Activated CD4-positive, CD25-positive, alpha-beta regulatory T cell treated with anti-CD3 and anti-CD28 coated beads, Interleukin-2, amount 50 U/mL, for 72 hours (primary cell): ENCODE data around the gene MIPOL1.
"Not testable (repeated sequence)": the region's sequence is repeated elsewhere in the genome, so short reads cannot be mapped to it uniquely, and the experiment has no call there.

ENCODE experiments used
- DNase-seq: peaks from one replicate; pipeline ENCODE4 v3.0.0; 2021

Gene MIPOL1

DNA sequence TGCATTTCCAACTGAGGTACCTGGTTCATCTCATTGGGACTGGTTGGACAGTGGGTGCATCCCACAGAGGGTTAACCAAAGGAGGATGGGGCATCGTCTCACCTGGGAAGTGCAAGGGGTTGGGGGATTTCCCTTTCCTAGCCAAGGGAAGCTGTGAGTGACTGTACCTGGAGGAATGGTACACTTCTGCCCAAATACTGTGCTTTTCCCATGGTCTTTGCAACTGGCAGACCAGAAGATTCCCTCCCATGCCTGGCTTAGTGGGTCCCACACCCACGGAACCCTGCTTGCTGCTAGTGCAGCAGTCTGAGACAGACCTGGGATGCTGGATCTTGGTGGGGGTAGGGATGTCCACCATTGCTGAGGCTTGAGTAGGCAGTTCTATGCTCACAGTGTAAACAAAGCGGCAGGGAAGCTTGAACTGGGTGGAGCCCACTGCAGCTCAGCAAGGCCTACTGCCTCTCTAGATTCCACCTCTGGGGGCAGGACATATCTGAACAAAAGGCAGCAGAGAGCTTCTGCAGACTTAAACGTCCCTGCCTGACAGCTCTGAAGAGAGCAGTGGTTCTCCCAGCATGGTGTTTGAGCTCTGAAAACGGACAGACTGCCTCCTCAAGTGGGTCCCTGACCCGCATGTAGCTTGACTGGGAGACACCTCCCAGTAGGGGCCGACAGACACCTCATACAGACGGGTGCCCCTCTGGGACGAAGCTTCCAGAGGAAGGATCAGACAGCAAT lies 9.7 kb upstream of the MIPOL1 start:
- DNase-seq: not testable (repeated sequence)

DNA sequence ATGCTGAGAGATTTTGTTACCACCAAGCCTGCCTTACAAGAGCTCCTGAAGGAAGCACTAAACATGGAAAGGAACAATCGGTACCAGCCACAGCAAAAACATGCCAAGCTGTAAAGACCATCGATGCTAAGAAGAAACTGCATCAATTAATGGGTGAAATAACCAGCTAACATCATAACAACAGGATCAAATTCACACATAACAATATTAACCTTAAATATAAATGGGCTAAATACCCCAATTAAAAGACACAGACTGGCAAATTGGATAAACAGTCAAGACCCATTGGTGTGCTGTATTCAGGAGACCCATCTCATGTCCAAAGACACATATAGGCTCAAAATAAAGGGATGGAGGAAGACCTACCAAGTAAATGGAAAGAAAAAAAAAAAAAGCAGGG lies 8.0 kb upstream of the MIPOL1 start:
- DNase-seq: not testable (repeated sequence)

DNA sequence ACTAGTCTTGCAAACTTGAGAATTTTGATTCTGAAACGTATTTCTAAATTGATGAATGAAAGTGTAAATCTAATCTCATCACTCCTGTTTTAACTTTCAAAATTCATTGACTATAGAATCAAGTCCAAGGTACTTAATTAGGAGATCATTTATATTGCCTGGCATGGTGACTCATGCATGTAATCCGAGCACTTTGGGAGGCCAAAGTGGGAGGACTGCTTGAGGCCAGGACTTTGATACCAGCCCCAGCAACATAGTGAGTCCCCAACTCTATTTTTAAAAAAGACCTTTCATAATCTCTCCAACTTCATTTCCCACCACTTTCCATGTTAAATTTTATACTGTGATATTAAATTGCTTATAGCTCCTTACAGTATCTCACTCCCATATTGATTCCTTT lies 3.0 kb upstream of the MIPOL1 start:
- no peak for DNase-seq

DNA sequence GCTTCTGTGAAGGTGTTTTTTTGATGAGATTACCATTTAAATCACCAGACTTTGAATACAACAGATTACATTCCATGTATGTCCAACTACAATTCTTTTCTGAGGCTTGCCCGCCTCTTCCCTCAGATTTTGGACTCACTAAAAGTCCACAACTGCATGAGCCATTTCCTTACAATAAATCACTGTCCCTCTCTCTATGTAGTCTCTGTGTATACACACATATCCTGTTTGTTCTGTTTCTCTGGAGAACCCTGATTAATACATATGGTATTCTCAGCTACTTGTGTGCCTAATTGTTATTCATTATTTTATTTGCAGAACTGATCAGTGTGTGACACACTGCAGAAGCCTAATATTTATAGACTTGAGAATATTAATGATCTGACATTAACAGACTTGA lies 2.4 kb upstream of the MIPOL1 start:
- DNase-seq: no peak

DNA sequence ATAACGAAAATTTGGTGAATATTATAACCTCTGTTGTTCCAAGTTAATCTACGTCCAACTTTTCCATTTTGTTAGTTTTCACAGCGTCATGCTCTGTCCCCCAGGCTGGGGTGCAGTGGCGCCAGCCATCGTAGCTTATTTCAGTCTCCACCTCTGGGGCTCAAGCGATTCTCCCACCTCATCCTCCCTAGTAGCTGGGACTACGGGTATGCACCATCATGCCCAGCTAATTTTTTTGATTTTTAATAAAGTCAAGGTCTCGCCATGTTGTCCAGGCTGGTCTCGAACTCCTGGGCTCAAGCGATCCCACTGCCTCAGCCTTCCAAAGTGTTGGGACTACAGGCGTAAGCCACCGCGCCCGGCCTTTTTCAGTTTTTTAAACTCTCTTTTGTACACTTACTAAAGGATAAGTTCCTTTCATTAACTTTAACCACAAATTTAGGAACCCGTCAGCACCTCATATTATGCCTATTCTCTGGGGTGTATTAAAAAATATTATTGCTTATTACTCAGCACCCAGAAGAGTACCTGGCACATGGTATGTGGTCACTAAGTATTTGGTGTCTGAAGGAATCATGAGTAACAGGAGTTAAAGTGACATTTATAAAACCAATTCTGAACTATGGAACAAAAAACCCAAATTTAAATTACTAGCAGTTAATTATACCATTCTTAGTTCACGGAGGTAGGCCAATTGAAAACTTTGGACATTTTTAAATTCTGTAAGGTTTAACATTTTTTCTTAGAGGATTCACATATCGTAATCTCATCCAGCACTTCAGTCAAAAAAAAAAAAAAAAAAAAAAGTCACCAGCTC lies 925 bp upstream of the MIPOL1 start:
- no peak for DNase-seq

DNA sequence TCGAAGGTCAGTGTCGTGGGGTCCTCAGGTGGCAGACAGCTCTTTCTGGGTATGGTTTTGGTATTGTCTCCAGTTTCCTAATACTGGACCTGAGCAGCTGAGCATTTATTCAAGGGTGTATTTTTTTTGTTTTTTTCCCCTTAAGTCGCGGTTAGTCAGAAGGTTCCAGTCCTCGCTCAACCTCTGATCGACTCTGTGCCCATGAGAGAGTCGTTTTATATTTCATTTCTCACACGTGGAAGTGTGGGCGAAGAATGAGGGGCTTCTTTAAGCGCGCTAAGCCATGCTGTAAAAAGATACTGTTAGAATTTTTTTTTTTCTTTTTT lies 499 bp downstream of the MIPOL1 start:
- no peak for DNase-seq

DNA sequence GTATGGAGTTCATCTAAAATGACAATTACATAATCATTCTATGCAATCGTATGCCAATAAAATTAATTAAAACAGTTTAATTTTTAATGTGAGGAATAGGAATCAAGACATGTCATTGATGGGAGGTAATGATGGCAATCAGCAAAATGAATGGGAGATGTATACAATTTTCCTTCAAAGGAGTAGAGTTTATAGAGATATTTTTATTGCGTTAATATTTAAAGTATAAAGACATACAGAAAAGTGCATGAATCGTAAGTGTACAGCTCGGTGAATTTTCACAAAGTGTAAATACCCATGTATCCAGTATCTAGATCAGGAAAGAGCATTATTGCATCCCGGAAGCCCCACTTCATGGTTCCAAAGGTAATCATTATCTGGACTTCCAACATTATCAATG lies 1.2 kb downstream of the MIPOL1 start:
- DNase-seq: no peak

DNA sequence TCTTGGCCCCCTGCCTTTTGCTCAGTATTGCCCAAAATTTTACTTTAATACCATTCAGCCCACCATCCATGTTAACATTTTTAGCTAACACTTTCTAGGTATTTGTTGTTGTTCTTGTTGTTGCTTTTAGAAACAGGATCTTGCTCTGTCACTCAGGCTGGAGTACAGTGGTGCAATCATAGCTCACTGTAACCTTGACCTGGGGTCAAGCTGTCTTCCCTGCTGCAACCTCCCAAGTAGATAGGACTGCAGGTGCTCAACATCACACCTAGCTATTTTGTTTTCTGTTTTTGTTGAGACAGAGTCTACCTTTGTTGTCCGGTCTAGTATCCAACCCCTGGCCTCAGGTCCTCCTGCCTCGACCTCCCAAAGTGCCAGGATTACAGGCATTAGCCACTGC lies 4.0 kb downstream of the MIPOL1 start:
- no peak for DNase-seq

DNA sequence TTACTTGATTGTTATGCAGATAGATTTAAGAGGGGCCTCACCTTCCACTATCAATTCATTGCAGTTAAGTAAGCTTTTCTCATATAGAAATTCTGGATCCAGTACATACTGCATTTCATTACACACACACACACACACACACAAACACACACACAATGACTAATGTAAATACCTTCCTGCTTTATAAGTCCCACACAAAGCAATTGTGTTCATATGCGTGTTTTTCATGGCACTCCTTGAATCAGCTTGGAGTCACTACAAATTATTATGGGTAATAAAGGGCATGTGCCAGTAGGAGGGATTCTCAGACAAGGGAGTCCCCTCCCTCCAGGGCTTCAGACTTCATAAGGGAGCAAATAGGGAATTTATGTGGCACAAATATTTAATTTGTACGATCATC lies 4.5 kb downstream of the MIPOL1 start:
- no peak for DNase-seq

DNA sequence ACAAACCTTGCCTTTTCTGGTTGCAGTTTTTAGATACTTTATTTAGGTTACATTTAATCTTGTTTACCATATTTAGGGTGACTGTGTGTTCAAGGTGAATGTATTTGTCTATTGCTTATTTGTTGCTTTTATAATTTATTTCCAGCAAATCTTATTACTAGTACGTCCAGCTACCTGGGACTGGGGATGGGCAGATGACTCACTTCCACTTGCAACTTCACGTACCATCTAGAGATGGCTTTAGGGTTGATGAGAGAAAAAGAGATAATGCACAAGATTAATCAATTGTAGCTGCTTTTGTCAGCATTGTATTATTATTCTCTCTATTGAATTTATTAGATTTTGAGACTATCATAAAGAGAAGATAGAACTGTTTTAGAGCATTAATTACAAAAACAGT lies 5.1 kb downstream of the MIPOL1 start:
- DNase-seq: no peak

DNA sequence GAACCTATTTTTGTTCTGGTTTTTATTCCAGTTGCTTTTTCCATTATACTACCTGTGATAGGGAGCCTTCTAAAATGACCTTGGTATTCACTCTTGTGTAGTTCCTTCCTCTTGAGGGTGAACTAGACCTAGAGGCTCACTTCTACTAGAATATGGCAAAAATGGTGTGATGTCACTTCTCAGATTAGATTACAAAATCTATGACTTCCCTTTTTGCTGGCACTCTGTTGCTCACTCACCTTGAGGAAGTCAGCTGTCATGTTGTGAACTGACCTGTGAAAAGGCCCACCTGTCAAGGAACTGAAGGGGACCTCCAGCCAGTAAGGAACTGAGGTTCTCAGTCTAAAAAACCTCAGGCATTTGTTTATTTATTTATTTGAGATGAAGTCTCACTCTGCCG lies 5.7 kb downstream of the MIPOL1 start:
- DNase-seq: no peak

DNA sequence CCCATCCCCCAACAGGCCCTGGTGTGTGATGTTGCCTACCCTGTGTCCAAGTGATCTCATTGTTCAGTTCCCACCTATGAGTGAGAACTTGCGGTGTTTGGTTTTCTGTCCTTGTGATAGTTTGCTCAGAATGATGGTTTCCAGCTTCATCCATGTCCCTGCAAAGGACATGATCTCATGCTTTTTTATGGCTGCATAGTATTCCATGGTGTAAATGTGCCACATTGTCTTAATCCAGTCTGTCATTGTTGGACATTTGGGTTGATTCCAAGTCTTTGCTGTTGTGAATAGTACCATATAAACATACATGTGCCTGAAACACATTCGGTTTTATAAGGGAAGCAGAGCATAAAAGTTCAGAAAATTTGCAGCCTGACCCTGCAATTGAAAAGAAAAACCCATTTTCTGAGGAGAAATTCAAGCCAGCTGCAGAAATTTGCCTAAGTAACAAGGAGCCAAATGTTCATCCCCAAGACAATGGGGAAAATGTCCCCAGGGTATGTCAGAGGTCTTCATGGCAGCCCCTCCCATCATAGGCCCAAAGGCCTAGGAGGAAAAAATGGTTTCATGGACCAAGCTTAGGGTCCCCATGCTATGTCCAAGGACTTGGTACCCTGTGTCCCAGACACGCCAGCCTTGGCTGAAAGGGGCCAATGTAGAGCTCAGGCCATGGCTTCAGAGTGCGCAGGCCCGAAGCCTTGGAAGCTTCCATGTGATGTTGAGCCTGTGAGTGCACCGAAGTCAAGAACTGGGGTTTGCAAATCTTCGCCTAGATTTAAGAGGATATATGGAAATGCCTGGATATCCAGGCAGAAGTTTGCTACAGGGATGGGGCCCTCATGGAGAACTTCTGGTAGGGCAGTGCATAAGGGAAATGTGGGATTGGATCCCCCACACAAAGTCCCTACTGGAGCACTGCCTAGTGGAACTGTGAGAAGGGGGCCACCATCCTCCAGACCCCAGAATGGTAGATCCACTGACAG lies 8.2 kb downstream of the MIPOL1 start:
- not testable (repeated sequence) for DNase-seq

DNA sequence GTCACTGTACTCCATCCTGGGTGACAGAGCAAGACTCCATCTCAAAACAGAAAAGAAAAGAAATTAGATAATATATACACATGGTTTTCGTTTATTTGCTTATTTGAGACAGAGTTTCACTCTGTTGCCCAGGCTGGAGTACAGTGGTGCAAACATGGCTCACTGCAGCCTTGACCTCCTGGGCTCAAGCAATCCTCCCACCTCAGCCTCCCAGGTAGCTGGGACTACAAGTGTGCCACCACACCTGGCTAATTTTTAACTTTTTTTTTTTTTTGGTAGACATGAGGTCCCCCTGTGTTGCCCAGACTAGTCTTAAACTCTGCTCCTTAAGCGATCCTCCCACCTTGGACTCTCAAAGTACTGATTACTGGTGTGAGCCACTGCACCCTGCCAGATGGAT lies 11.9 kb downstream of the MIPOL1 start:
- not testable (repeated sequence) for DNase-seq

DNA sequence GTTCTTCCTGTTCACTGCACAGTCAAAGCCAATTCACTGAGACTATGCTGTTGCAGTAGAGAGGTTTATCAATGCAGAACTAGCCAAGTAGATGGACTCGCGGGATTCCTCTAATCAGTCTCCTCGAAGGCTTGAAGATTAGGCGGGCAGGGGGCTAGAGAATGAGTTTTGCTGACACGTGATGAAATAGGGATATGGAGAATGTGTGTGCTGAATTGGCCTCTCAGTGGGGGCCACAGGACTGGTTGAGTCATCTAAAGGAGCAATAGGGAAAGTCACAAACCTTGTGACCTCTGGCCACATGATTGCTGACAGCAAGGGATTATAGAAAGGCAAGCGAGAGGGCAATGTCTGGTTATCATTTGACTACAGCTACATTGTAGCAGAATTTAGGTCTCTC lies 12.7 kb downstream of the MIPOL1 start:
- no peak for DNase-seq

DNA sequence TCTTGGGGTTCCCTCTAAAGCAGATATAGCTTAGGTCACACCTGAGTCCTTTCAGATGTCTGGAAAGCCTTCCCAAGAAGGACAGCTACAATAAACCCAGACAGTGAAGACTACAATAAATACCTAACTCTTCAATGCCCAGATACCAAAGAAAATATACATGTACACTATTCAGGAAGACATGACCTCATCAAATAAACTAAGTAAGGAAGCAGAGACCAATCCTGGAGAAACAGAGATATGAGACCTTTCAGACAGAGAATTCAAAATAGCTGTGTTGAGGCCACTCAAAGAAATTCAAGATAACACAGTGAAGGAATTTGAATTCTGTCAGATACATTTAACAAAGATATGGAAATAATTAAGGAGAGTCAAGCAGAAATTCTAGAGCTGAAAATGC lies 15.3 kb downstream of the MIPOL1 start:
- DNase-seq: no peak

DNA sequence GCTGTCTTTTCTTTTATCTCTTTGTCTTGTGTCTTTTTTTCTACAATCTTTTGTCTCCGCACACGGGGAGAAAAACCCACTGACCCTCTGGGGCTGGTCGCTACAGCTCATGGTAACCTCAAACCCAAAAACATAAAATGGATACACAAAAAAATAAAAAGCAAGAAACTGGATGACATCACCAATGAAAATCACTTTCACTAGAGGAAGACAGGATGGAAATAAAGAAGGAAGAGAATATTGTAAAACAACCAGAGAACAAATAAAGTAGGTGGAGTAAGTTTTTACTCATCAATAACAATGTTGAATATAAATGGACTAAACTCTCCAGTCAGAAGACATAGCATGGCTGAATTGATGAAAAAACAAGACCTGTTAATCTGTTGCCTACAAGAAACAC lies 17.6 kb downstream of the MIPOL1 start:
- DNase-seq: no peak

DNA sequence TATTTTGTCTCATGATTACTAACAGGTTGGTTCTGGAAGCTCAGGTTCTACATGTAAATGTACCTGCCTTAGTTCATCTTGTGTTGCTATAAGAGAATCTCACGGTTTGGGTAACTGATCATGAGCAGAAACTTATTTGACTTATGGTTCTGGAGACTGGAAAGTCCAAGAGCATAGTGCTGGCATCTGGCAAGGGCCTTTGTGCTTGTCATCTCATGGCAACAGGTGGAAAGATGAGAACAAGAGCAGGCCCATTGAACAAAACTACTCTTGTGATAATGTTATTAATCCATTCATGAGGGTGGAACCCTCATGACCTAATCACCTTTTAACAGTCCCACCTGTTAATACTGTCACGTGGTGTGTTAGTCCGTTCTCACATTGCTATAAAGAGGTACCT lies 23.3 kb downstream of the MIPOL1 start:
- DNase-seq: no peak

DNA sequence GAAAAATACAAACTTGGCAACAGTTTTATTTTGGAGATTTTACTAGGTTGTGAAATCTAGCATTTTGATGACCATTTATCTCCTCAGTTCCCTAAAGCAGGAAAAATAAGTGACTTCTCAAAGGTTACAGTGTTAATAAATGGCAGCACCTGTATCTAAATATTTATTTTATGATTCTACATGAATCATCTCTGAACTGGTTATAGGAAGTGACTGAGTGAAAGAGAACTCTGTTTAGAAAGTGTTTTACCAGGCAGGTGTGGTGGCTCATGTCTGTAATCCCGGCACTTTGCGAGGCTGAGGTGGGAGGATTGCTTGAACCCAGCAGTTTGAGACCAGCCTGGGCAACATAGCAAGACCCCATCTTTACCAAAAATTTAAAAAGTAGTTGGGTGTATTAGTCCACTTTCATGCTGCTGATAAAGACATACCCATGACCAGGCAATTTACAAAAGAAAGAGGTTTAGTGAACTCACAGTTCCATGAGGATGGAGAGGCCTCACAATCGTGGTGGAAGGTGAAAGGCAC lies 26.3 kb downstream of the MIPOL1 start:
- no peak for DNase-seq

DNA sequence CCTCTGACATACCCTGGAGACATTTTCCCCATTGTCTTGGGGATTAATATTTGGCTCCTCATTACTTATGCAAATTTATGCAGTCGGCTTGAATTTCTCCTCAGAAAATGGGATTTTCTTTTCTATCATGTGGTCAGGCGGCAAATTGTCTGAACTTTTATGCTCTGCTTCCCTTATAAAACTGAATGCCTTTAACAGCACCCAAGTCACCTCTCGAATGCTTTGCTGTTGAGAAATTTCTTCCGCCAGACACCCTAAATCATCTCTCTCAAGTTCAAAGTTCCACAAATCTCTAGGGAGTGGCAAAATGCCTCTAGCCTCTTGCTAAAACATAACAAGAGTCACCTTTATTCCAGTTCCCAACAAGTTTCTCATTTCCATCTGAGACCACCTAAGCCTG lies 27.9 kb downstream of the MIPOL1 start:
- not testable (repeated sequence) for DNase-seq

DNA sequence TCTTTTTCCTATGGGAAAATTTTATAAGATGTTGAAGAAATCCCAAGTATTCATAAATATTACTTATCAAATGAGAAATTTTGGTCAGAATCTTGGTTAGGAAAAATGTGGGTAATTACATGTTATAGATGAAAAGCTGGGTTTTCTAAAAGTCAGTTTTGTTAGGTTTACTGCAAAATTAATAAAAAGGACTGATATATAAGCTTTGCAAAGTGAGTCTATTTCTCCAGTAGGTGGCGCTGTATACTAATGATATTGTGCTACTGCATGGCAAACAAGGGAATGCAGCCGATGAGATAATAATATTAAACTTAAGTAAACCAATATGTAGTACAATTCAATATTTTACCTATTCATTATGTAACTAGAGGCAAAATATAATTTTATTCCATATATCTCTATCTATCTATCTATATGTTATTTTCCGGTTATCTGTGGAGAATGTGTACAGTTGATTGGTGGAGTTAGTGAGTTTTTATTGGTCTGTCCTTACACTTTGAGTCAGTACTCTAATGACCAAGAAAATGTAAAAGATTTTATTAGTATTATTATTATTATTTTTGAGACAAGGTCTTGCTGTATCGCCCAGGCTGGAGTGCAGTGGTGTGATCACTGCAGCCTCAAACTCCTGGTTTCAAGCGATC lies 32.9 kb downstream of the MIPOL1 start:
- DNase-seq: no peak

DNA sequence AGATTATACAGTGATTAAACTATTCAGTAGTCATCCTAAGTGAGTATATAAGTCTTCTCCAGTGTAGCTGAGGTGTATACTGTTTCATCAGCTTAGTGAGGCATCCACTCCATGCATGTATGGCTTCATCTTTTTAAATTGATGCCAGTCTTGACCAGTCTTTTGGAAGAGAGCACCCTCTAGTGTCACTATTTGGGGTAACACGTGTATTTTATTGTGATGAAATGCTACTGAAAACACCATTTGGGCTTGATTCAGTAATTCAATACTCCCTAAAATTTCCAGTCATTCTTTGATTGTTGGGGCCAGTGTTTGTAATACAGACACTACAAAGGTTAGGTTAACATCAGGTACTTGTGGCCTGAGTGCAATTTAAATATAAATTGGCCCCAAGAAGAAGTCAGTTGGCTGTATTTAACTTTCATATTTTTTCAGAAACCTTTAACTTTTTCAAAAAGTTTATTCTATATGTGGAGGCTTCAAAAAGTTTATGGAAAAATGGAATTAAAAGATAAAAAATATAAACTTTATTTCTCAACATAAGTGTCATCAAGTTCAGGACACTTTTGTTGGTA lies 35.3 kb downstream of the MIPOL1 start:
- DNase-seq: no peak

DNA sequence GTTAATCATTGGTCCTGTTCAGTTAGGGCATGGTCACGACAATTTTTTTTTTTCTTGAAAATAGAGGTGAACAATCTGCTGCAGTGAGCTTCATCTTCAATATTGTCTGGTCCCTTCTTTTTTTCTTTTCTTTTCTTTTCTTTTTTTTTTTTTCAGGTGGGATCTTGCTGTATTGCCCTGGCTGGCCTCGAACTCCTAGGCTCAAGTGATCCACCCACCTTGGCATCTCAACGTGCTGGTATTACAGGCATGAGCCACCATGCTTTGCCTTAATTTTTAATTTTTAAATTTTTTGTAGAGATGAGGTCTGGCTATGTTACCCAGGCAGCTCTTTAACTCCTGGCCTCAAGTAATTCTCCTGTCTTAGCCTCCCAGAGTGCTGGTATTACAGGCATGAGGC lies 36.5 kb downstream of the MIPOL1 start:
- no peak for DNase-seq
